Endometrial microvascular endothelial cells (primary cell): Measurements from ENCODE around the gene GOLGA1. TPM values are rescaled to one million over a fixed set of nuclear protein-coding genes. Genes with fewer than 3 reads are reported as not detected.

Source experiments
- in situ Hi-C: cut with HindIII; loops from 2 replicates; pipeline ENCODE4 v1.10.0; 2017; ENCODE audit warnings: low sequenced_read_pairs, low pct_unique_long_range_greater_than_20kb; ENCODE audit errors: inconsistent ontology term
- total RNA-seq: library from RNA; depleted of rRNA; stranded (reverse); fragments of >200 nt; gene quantifications from one replicate; pipeline ENCODE4 v1.2.3, GENCODE V29; 2015; ENCODE audit errors: inconsistent ontology term

The GOLGA1 gene
- total RNA-seq, 1 donor from 2014 or later = 15.4 TPM

- in situ Hi-C loops = no loop called here
These were observed 51.9 kb downstream of the GOLGA1 start for GRCh38 chr9:124889006-124889405.

- in situ Hi-C loops = no loop called here
These were observed 53.1 kb downstream of the GOLGA1 start for GRCh38 chr9:124887832-124888231.

- in situ Hi-C loops = no loop called here
These were observed 53.9 kb downstream of the GOLGA1 start for GRCh38 chr9:124886866-124887492.

- in situ Hi-C loops = no loop called here
These were observed 54.4 kb downstream of the GOLGA1 start for GRCh38 chr9:124886461-124886860.

- in situ Hi-C loops = no loop called here
These were observed 55.3 kb downstream of the GOLGA1 start for GRCh38 chr9:124885551-124885950.

- in situ Hi-C loops = no loop called here
These were observed 56.5 kb downstream of the GOLGA1 start for GRCh38 chr9:124884376-124884775.

GRCh38 chr9:124882231-124882630 lies 58.7 kb downstream of the GOLGA1 start:
- in situ Hi-C loops = no loop called here

- in situ Hi-C loops = no loop called here
These were observed 59.6 kb downstream of the GOLGA1 start for GRCh38 chr9:124881138-124881743.

GRCh38 chr9:124880501-124880900 lies 60.4 kb downstream of the GOLGA1 start:
- in situ Hi-C loops = no loop called here

GRCh38 chr9:124879226-124879625 lies 61.7 kb downstream of the GOLGA1 start:
- in situ Hi-C loops = no loop called here

- in situ Hi-C loops = no loop called here
These were observed 62.4 kb downstream of the GOLGA1 start for GRCh38 chr9:124878518-124878917.

- in situ Hi-C loops = no loop called here
These were observed 62.9 kb downstream of the GOLGA1 start for GRCh38 chr9:124878021-124878420.

- in situ Hi-C loops = no loop called here
These were observed 63.7 kb downstream of the GOLGA1 start for GRCh38 chr9:124877021-124877782.

GRCh38 chr9:124875501-124875900 lies 65.4 kb downstream of the GOLGA1 start:
- in situ Hi-C loops = no loop called here

GRCh38 chr9:124873664-124874063 lies 67.2 kb downstream of the GOLGA1 start:
- in situ Hi-C loops = loop anchor here (25.0 kb wide), 1 partner anchor 111 kb away; the partner anchor contains the start of gene NR6A1

GRCh38 chr9:124871156-124871561 lies 69.7 kb downstream of the GOLGA1 start:
- in situ Hi-C loops = loop anchor here (25.0 kb wide), 1 partner anchor 109 kb away; the partner anchor contains the start of gene NR6A1

- in situ Hi-C loops = loop anchor here (25.0 kb wide), 1 partner anchor 108 kb away; the partner anchor contains the start of gene NR6A1
These were observed 70.2 kb downstream of the GOLGA1 start for GRCh38 chr9:124870723-124871122.

GRCh38 chr9:124869986-124870560 lies 70.8 kb downstream of the GOLGA1 start:
- in situ Hi-C loops = loop anchor here (25.0 kb wide), 1 partner anchor 108 kb away; the partner anchor contains the start of gene NR6A1

GRCh38 chr9:124869466-124869985 lies 71.4 kb downstream of the GOLGA1 start:
- in situ Hi-C loops = loop anchor here (25.0 kb wide), 1 partner anchor 107 kb away; the partner anchor contains the start of gene NR6A1
